Type B pancreatic cell (in vitro differentiated cells): ENCODE results near the gene NRN1. TPM values are rescaled to one million over a fixed set of nuclear protein-coding genes. Genes with fewer than 3 reads are reported as not detected.

Experiments
- DNase-seq: peaks from one replicate; pipeline ENCODE4 v3.0.0; 2021; ENCODE audit warnings: mixed read lengths; ENCODE audit not compliant: unreplicated experiment; ENCODE audit errors: extremely low spot score
- H3K27ac Mint-ChIP-seq: 2 replicates; pipeline ENCODE4 v1.8.0; 2021; ENCODE audit warnings: mild to moderate bottlenecking, mixed read lengths
- H3K27me3 Mint-ChIP-seq: 2 replicates; pipeline ENCODE4 v1.8.0; 2021; ENCODE audit warnings: mixed read lengths
- H3K36me3 Mint-ChIP-seq: 2 replicates; pipeline ENCODE4 v1.8.0; 2021; ENCODE audit warnings: mixed read lengths
- H3K4me1 Mint-ChIP-seq: one replicate; pipeline ENCODE4 v1.8.0; 2021; ENCODE audit warnings: mixed read lengths; ENCODE audit not compliant: unreplicated experiment
- H3K4me3 Mint-ChIP-seq: 2 replicates; pipeline ENCODE4 v1.8.0; 2021; ENCODE audit warnings: mild to moderate bottlenecking, mixed read lengths
- H3K9me3 Mint-ChIP-seq: 2 replicates; pipeline ENCODE4 v1.8.0; 2021; ENCODE audit warnings: mixed read lengths
- long read RNA-seq: library from polyadenylated mRNA; unstranded; transcript quantifications from one replicate; pipeline ENCODE4 v2.0.0, GENCODE V29; 2020
- total RNA-seq: library from RNA; stranded (reverse); gene quantifications from 2 replicates; pipeline ENCODE4 v1.2.1, GENCODE V29; 2021; ENCODE audit warnings: low replicate concordance
- TF ChIP-seq, protein P1 (sequence below): fragments of 200-600 bp; sonication (generic); conservative IDR thresholded peaks from 2 replicates; pipeline ENCODE4 v1.5.0; 2021; ENCODE audit warnings: antibody characterized with exemption, mild to moderate bottlenecking

NRN1 gene
- total RNA-seq: 0.48 and 6.3 TPM in 2 replicates
- long read RNA-seq, partial matches to known transcripts: 0 of 2 reads
- long read RNA-seq, other reads (novel, unspliced or antisense): 0 of 2 reads

GRCh38 chr6:6006428-6007365 is at the start of gene NRN1:
Gene NRN1, minus strand, starts transcription at chr6:6006925. Its CDS starts 176 bp downstream, at chr6:6006749.
- no peak for DNase-seq
- H3K4me1 Mint-ChIP-seq: peaks cover 17% of the 10 kb centered on the region
- H3K27ac Mint-ChIP-seq: peak within 1 kb of the TSS; percentile 8
- H3K4me3 Mint-ChIP-seq: peak within 1 kb of the TSS; percentile 85
- no peaks in the 10 kb centered on the region for H3K36me3 Mint-ChIP-seq
- no peaks in the 10 kb centered on the region for H3K9me3 Mint-ChIP-seq
- TF ChIP-seq, protein P1, sequence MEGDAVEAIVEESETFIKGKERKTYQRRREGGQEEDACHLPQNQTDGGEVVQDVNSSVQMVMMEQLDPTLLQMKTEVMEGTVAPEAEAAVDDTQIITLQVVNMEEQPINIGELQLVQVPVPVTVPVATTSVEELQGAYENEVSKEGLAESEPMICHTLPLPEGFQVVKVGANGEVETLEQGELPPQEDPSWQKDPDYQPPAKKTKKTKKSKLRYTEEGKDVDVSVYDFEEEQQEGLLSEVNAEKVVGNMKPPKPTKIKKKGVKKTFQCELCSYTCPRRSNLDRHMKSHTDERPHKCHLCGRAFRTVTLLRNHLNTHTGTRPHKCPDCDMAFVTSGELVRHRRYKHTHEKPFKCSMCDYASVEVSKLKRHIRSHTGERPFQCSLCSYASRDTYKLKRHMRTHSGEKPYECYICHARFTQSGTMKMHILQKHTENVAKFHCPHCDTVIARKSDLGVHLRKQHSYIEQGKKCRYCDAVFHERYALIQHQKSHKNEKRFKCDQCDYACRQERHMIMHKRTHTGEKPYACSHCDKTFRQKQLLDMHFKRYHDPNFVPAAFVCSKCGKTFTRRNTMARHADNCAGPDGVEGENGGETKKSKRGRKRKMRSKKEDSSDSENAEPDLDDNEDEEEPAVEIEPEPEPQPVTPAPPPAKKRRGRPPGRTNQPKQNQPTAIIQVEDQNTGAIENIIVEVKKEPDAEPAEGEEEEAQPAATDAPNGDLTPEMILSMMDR: no peak
- H3K27me3 Mint-ChIP-seq: peaks cover 91% of the 10 kb centered on the region

GRCh38 chr6:6052216-6052615 is 45.5 kb upstream of the NRN1 start:
- Mint-ChIP-seq H3K4me3 (no peak overlapping the region), H3K4me1 (no peaks in the 10 kb centered on the region), H3K27ac (no peak overlapping the region), H3K9me3 (no peaks in the 10 kb centered on the region), H3K36me3 (no peaks in the 10 kb centered on the region), H3K27me3 (peaks cover 36% of the 10 kb centered on the region)
- no peak for DNase-seq
- TF ChIP-seq, protein P1: no peak

DNA sequence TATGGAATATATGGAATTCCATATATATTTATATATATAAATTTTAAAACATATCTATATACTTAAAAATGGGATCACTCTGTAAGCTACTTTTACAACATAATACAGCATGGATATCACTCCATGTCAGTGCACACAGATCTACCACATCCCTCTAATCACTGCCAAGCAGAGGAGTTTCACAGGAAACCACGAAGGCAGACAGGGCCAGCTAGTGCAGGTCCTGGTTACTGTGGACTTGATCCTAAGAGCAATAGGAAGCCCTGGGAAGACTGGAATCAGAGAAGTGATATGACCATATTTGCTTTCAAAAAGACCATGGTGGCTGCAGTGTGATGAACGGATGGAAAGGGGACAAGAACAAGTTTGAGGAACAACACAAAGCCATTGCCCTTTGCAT is 40.0 kb upstream of the NRN1 start:
- Mint-ChIP-seq H3K27ac (no peak overlapping the region), H3K27me3 (peaks cover 22% of the 10 kb centered on the region), H3K9me3 (no peaks in the 10 kb centered on the region), H3K36me3 (no peaks in the 10 kb centered on the region), H3K4me3 (no peak overlapping the region), H3K4me1 (no peaks in the 10 kb centered on the region)
- TF ChIP-seq, protein P1: no peak
- no peak for DNase-seq

DNA sequence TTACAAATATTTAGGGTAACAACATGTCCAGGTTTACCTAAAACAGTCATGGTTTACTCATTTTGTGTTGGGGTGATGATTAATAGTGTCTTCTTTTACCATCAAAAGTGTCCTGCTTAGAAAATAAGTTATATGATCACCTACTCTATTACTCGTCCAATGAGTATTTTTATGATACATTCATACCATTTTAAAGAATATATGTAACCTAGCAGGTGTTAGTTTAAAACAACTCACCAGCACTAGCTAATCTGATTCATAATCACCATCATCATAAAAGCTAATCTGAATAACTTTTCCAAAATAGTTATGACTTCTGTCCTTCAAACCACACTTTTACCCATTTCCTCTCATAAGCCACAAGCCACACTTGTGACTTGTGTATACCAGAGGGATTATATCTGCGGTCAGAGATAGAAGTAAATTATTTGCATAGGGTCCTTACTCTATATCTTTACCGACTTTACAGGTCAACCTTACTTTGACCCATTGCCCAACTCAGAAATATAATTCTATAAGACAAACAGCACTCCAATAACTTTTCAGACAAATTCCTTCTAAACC is 33.3 kb upstream of the NRN1 start:
- no peaks in the 10 kb centered on the region for H3K36me3 Mint-ChIP-seq
- H3K4me3 Mint-ChIP-seq: no peak overlapping the region
- peaks cover 15% of the 10 kb centered on the region for H3K27me3 Mint-ChIP-seq
- TF ChIP-seq, protein P1: no peak
- H3K9me3 Mint-ChIP-seq: no peaks in the 10 kb centered on the region
- DNase-seq: no peak
- no peak overlapping the region for H3K27ac Mint-ChIP-seq
- no peaks in the 10 kb centered on the region for H3K4me1 Mint-ChIP-seq

DNA sequence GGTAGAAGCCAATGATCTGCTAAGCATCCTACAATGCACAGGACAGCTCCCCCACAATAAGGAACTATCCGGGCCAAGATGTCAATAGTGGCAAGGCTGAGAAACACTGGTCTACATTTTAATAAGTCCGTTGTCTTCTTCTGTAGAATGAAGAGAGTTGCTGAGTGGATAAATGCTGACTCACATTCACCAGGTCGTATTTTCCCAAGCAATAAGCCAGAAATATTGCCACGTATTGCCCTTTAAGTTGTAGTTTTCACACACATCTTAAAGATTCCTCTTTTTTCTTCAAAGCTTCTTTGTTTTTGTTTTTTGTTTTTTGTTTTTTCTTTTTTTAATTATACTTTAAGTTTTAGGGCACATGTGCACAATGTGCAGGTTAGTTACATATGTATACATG is 30.5 kb upstream of the NRN1 start:
- no peak for DNase-seq
- Mint-ChIP-seq H3K36me3 (no peaks in the 10 kb centered on the region), H3K27me3 (peaks cover 29% of the 10 kb centered on the region), H3K4me1 (no peaks in the 10 kb centered on the region), H3K4me3 (no peak overlapping the region), H3K27ac (no peak overlapping the region), H3K9me3 (no peaks in the 10 kb centered on the region)
- TF ChIP-seq, protein P1: no peak
